GM19372 (cell line): ENCODE results near the gene YJU2.

Experiments used
- ATAC-seq: cut with Tn5 transposase; IDR thresholded peaks from one replicate; pipeline ENCODE4 v1.9.1; 2021; ENCODE audit warnings: mild to moderate bottlenecking, low read depth, moderate library complexity; ENCODE audit not compliant: unreplicated experiment

Gene YJU2

GRCh38 chr19:4295972-4296771 lies 49.3 kb downstream of the YJU2 start:
- no peak for ATAC-seq

- no peak for ATAC-seq
These were observed 51.3 kb downstream of the YJU2 start for GRCh38 chr19:4297901-4298809.

- no peak for ATAC-seq
These were observed 52.1 kb downstream of the YJU2 start for GRCh38 chr19:4298810-4299550.

GRCh38 chr19:4300589-4300988 lies 53.7 kb downstream of the YJU2 start:
- no peak for ATAC-seq

GRCh38 chr19:4301590-4302242 lies 54.8 kb downstream of the YJU2 start:
- ATAC-seq, result no peak

GRCh38 chr19:4302243-4302640 lies 55.4 kb downstream of the YJU2 start, which contains the start of gene TMIGD2:
Gene TMIGD2 (minus strand): TSS chr19:4302389. CDS start chr19:4302385, 4 bp downstream.
- no peak for ATAC-seq

GRCh38 chr19:4303819-4304537 lies 57.1 kb downstream of the YJU2 start:
- no peak for ATAC-seq

- ATAC-seq, result no peak
These were observed 57.8 kb downstream of the YJU2 start, which contains the start of gene FSD1 for GRCh38 chr19:4304538-4305256. Gene FSD1 (plus strand): TSS chr19:4304598. CDS start chr19:4304747, 149 bp downstream.

GRCh38 chr19:4305257-4305612 lies 58.4 kb downstream of the YJU2 start:
- ATAC-seq, result no peak

- ATAC-seq, result no peak
These were observed 58.8 kb downstream of the YJU2 start for GRCh38 chr19:4305659-4306058.

GRCh38 chr19:4310247-4311121 lies 63.6 kb downstream of the YJU2 start:
- no peak for ATAC-seq

GRCh38 chr19:4313847-4314490 lies 67.1 kb downstream of the YJU2 start:
- no peak for ATAC-seq

GRCh38 chr19:4316956-4317355 lies 70.1 kb downstream of the YJU2 start:
- no peak for ATAC-seq

- no peak for ATAC-seq
These were observed 71.6 kb downstream of the YJU2 start for GRCh38 chr19:4318460-4318859.
